Epithelial cell of esophagus (primary cell): ENCODE results near the gene KBTBD3.

Experiments used
- DNase-seq: peaks from one replicate; pipeline ENCODE4 v3.0.0; 2010; ENCODE audit warnings: low read depth
- H3K4me3 ChIP-seq: 2 replicates; pipeline ENCODE4 v1.5.1; 2011; ENCODE audit warnings: mild to moderate bottlenecking, low read length, control low read depth
- CTCF ChIP-seq: IDR thresholded peaks from 2 replicates; pipeline ENCODE4 v1.5.1; 2011; ENCODE audit warnings: low read depth, mild to moderate bottlenecking, low read length, control low read depth, inconsistent platforms; ENCODE audit not compliant: insufficient read depth; ENCODE audit errors: missing control alignments

Gene KBTBD3

DNA sequence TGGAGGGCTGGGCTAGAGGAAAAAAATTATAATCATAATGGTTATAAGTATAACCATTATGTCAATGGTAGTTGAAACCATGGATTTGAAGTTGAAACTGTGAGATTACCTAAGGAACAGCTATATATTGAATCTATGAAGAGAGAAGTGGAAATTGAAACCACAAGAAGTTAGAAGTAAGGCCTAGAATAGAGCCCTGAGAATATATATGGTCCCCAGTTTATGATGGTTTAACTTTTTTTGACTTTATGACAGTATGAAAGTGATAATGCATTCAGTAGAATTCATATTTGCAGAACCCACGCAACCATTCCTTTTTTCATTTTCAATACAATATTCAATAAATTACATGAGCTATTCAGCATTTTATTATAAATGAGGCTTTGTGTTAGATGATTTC lies 15.3 kb upstream of the KBTBD3 start:
- no peak for TF ChIP-seq CTCF
- no peak for DNase-seq
- no peak overlapping the region for H3K4me3 ChIP-seq

GRCh38 chr11:106091480-106092123 lies 14.5 kb upstream of the KBTBD3 start:
- H3K4me3 ChIP-seq = no peak overlapping the region
- peak; percentile 87 for DNase-seq
- TF ChIP-seq CTCF = no peak

DNA sequence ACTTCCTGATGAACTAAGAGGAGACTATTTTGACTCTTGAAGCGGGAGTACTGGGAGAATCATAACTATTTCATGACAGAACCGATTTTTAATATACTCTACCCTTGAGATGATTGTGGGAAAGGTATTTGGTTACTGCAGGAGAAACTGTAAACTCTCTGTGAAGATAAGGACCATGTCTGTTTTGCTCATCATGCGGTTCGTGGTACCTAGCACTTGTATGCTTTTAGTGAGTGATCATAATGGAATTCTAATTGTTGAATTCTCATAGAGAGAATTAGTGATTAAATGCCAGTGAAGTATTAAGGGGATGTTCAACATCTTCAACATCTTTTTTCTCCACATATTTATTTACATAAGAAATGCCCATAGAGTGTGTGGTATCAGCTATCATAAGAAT lies 11.7 kb upstream of the KBTBD3 start:
- no peak overlapping the region for H3K4me3 ChIP-seq
- DNase-seq = peak; percentile 16
- no peak for TF ChIP-seq CTCF

- DNase-seq = peak; percentile 66
- TF ChIP-seq CTCF = peak; percentile 93
- no peak overlapping the region for H3K4me3 ChIP-seq
These were observed 10.8 kb upstream of the KBTBD3 start for GRCh38 chr11:106087815-106088435.

GRCh38 chr11:106086850-106087249 lies 9.7 kb upstream of the KBTBD3 start:
- no peak for DNase-seq
- H3K4me3 ChIP-seq = no peak overlapping the region
- TF ChIP-seq CTCF = no peak

GRCh38 chr11:106086135-106086534 lies 9.0 kb upstream of the KBTBD3 start:
- H3K4me3 ChIP-seq = no peak overlapping the region
- no peak for TF ChIP-seq CTCF
- DNase-seq = no peak

- TF ChIP-seq CTCF = no peak
- no peak for DNase-seq
- no peak overlapping the region for H3K4me3 ChIP-seq
These were observed 4.9 kb upstream of the KBTBD3 start for GRCh38 chr11:106082096-106082495.
